Activated CD4-positive, CD25-positive, alpha-beta regulatory T cell (primary cell): ENCODE results near the gene ERC2.

Experiments
- DNase-seq, 4 experiments: peaks; one replicate each; lab custom pipeline; 2025; lab: John Stamatoyannopoulos, UW

The ERC2 gene

DNA sequence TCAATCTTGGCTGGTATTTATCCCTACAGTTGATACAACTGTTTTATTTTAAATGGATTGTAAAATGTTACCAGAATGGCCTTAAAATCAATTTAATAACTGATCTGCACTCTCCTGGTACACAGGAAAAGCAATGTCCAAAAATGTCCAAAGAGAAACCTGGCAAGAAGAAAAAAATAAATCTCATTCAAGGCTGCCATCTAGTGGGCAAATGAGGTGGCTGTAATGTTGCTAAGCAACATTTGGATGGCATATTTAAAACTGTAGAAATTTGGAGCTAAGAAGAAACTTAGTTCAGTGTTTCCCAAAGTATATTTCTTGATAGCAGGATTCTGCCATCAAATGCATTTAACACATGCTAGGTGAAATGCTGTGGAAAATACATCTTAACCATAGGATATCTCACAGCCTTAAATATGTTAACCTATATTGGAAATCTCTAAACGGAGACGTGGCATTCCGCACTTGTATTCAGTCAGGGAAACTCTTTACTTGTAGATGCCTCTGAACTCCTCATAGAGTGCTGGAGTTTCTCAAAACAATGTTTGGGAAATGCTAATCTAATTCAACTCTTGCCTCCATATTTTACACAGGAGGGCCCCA is 216.8 kb downstream of the ERC2 start:
- no peak for DNase-seq

DNA sequence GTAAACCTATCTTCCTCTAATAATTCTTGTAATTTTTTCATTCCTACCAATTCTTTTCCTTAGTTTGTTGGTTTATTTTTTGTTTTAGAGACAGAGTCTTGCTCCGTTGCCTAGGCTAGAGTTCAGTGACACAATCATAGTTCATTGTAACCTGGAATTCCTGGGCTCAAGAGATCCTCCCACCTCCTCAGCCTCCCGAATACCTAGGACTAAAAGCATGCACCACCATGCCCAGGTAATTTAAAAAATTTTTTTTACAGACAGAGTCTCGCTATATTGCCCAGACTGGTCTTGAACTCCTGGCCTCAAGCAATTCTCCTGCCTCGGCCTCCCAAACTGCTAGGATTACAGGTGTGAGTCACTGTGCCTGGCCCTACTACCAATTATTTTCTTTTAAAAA is 220.2 kb downstream of the ERC2 start:
- no peak for DNase-seq

DNA sequence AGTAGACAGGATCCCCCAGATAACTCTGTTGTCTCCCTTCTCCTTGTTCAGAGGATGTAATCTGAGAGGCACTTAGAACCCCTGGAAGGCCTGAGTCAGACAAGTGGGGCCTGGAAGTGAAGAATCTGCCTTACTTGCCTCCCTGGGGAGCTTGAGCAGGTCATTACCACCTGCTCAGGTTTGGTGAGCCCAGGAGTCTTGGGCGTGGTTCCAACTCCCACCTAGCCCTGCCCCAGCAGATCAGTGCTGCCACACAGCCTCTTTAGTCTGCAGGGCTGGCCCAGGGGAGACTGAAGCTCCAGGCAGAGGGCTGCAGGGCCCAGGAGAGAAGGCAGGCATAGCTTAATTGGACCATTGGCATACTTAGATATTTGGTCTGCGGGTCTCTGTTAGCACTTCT is 230.0 kb downstream of the ERC2 start:
- DNase-seq: no peak

DNA sequence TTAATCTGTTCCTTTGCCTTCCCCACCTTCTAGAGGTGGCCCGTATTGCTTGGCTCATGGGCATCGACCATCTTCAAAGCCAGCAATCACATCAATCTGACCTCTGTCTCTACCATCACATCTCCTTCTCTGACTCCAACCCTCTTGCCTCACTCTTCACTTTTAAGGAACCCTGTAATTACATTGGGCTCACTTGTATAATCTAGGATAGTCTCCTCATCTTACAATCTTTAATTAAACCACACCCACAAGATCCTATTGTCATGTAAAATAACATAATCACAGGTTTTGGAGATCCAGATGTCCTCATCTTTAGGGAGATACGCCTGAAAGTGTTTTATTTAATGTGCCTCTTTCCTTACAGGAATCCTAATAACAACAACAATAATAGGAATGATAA is 234.5 kb downstream of the ERC2 start:
- DNase-seq: no peak

DNA sequence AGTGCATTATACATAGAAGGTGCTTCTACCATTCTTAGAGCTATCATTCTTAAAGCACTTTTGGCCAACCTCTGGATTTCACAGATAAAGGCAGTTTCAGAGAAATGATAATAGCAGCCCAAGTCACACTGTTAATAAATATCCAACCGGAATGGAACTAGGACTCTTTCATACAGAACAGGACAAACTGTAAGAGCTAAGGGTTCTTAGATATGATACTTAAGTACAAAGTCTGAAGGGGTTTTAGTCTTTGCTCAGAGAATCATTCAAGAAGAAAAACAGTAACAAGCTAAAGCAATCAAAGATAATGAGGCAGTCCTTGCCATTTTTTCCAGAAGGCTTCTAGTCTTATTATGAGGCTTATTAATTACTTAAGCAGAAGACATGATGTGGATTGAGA is 239.0 kb downstream of the ERC2 start:
- DNase-seq: no peak

DNA sequence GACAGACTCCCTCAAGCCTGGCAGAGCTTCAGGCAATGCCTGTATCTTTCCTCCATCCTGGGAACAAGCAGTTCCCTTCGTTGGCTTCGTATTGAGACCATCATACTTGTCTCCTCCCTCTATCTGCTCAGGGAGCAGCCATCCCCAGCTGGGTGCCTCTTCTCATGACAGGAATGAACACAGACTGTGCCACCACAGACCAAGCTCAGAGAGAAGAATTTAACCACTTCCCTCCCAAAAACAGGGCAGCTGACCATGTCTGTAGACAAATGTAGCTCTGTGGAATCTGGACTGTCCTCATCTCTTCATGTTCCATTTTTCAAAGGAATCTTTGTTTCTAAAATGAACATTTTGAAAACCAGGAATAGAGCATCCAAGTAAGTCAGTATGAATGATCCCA is 245.4 kb downstream of the ERC2 start:
- no peak for DNase-seq

DNA sequence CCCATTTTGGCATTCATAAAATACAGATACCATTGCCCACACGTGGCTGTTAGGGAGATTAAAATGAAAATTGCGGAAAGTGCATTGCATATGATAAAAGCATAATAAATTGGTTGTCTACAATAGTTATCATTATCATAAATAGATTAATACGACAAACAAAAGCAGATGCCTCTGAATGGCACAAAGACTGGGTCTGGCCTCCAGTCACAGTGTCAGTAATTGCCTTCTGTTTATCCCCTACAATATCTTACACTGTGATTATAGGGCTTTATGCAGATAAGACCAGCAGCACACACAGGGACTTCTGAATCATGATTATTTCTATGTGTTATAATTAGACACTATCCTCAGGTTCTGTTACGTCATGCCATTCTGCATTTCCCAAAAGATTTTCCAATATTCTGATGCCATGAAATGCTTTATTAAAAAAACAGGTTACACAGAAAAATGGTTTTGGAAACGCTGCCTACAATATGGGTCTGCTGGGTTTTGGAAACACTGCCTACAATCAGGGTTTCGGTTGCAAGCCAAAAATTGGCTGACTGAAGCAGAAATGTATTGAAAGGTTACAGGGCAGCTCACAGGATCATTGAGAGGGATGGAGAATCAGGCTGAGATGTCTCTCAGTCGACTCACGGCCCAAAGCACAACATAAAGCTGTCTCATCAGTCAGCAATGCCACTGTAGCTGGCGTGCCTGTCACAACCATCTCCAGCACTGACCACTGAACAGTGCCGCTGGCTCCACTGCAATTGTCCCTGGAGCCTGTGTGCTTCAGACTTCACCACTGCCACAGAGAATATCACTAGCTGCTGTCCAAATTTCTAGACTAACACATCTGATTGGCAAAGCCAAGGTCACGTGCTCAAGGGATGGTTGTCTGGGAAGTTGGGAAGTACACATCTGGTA is 248.1 kb downstream of the ERC2 start:
- no peak for DNase-seq

DNA sequence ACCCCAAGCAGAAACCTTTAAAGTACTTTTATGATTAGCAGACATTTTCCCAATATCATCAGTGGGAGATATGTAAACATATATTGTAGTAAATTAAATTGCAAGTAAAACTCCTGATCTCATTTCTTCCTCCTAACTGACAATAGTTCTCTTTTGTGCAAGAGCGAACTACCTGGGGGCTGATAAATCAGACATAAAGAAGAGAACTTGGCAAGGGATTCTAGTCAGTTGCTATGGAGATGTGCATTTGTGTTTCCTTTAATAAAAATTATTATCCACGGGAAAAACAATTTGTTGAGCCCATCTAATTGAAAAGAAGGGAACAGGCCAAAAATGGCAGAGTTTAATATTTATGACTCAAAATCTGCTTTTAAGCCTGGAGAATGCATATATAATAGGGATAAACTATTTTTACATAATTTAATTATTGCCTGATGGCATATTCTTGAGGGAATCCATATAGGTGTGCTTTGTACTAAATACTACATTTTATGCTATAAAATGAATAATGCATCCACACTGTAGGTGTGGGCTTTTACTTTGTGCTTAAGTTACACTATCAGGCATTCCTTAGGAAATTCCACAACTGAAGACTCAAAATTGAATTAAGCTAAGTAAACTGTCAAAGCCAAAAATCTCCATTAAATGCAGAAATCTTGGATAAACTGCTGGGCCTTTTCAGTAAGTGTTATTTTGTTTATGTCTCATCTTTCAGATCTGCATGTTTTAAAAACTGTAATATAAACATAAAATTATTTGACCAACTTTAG is 258.1 kb downstream of the ERC2 start:
- DNase-seq: no peak

DNA sequence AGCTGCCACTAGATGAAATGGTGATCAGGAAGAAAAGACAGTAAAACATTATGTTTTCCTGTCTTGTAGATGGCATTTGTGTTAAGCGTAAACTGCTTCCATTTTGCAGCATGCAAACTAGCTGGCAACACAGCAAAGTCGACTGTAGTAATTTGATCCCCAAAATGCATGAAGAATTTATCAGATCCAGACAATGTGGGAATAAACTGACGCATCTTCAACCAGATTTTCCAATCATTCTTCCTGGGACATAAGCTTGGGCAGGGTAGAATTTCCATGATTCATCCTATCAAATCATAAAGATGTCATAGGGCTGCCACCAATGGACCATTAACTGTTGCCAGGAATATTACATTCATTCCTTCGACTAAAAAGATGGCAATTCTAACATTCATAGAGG is 260.3 kb downstream of the ERC2 start:
- DNase-seq: no peak

DNA sequence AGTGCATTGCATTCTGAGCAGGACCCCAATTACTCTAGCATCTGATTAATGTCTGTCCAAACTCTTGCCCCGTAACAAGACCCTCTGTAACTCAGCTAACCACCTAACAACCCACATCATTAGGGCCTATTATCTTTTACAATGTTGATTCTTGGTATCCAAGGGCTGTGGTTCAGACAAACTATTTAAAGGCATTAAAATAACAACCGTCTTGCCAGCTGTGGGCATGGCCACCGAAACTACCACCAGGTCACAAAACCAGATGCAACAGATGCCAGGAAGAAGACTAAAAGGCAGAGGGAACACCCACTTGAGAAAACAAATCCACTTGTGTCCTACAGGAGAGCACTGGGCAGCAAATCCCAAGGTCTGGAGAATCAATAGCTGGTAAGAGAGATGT is 262.9 kb downstream of the ERC2 start:
- no peak for DNase-seq

DNA sequence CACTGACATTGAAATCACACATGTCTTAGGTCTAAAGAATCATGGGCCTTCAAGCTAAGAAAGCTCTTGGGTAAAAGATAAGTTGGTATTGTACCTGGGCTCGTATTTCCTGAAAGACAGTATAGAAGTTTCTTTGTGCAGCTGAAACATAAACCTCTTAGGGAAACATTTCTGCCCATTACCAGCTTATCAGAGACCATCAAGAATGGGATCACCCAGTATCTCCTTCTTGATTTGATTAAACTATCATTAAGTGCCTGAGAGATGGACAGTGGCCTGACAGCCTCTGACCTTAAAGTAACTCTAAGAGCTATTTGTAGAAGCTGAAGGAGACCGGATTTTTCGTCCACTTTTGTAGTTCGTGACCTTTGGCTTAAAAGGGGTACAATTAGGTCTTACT is 265.3 kb downstream of the ERC2 start:
- no peak for DNase-seq

DNA sequence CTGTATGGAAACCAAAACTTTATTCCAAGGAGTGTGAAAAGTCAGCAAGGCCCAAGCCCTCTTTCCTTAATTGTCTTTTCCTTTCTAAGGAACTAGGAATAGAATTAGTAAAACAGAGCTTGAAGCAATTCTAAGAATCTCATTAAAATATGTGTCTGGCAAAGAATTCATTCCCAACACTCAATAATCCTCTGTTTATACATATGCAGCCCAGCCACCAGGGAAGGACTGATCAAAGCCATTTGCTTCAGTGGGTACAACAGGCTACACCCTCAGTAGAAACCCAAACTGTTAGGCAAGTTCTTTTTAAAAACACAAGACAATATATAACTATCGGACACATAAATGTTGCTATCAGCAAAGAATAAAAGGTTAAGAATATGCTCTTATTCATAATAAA is 266.9 kb downstream of the ERC2 start:
- no peak for DNase-seq

DNA sequence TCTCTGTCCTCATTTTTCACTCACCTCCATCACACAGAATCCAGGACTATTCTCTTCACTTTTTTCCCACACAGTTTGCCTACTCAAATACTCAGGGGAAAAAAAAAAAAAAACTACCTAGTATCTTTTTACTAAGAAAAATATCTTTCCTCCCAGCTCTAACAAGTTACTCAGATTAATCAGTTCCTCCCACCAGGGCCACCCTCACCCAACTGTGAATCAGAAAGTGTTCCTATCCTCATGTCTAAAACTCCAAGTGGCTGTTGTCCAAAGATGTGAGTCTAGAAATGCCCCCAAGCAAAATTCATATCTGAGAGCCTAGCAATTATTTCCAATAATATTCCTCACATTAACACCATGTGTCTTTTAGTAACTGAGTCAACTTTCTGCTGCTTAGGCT is 268.0 kb downstream of the ERC2 start:
- no peak for DNase-seq

DNA sequence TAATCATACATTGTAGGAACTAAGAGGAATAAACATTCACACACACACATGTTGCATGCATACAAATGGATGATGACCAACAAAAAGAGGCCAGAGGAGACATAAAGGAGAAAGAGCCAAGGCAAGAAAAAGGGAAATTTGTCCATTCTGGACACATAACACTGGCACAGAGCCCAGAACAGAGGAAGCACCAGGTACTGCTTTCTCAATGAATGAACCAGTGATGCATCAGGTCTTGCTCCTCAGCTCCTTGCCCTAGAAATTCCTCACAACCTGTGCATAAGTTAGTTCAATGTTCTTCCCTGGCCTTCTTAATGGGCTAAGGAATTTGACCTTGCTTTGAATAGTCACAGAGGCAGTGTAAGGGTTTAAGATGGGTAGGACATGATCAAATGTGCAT is 270.3 kb downstream of the ERC2 start:
- DNase-seq: no peak

DNA sequence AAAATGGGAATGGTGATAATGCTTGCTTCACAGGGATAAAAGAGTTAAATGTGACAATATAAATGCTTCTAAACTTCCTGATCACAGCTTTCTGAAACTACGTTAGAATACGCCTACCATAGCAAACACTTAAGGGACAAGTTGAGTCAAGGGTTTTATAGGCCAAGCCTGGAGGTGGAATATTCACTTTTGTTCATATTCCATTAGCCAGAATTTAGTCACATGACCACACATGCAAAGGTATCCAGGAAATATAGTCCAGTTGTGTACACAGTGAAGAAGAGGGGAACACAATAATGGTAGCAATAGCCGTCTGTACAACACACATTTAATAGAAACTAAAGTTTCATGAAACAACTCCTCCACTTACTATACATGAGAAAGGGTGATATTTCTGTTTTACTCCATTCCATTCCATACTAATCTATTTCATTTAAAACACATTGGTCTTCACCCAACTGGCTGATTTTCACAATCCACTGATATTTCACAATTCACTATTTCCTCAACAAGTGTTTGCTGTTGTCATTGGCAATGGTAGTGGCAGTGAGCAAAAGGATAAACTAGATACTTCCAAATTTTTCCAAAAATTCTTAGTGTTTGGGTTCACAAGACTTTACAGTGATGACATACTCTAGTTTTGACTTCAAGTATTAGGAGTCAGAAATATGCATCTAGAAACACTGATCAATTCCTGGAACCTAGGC is 270.9 kb downstream of the ERC2 start:
- DNase-seq: no peak

DNA sequence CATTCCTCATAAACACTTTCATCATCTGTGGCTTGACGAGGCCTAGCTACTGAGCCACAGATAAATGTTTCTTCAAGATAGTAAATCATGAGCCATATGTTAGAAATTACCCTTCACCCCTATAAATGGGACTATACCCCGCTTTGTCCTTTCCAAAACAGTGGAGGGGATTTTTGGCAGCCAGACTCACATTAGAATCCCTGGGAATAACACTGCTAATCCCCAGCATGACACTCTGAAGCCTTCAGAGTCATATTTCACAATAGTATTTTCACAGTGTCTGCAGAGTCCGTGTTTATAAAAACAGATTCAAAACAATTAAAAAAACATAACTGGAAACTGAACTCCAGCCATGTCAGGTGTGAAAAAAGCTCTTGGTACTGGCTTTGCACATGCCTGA is 271.6 kb downstream of the ERC2 start:
- DNase-seq: no peak

DNA sequence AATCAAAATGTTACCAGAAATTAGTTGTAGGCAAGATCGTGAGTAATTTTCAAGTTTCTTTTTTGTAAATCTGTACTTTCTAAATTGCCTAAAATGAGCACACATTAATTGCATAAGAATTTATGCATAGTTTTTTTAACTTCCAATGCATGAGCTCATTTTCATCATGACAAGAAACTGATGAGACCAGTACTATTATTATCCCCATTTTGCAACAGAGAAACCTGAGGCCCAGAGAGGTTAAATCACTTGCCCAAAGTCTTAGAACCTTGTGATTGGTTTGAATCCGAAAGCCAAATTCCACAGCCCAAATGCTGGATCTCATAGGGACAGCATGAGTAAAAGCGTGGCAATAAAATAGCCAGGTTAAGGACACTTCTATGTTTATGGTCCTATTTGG is 274.7 kb downstream of the ERC2 start:
- DNase-seq: no peak

DNA sequence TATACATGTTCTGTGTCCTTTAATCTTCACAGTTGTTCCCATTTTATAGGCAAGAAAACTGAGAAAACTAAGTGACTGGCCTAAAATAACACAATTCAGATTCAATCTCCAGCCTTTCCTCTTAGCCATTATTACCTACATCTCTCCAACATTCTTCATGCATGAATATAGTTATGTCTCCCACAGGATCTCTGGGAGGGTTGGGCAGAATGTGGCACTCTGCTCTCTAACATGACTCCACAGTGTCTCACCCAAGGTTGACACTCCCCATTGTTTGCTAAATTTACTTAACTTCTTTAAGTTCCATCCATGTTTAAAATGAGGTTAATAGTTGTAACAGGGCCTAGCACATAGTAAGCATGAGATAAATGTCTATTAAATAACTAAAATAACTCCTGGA is 276.3 kb downstream of the ERC2 start:
- no peak for DNase-seq

DNA sequence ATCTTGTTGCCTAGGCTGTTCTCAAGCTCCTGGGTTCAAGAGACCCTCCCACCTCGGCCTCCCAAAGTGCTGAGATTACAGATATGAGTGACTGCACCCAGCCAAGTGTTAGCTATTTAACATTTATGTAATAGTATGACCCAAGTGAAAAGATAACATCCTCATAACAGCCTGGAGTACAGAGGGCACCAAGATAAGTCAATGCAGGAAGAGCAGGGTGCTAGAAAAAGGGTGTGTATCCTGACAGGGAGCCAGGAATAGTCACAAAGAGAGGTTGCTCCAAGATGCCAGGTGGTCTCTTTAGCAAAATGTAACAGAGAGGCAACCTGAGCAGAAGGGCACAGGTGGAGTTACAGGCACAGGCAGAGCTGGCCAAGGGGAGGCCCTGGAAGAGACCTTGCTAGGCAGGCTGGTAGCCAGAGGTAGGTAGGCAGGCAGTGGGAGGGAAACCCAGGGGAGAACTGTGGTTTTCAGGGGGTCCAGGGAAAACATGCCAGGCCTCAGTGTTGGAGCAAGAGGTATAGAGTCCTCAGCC is 277.4 kb downstream of the ERC2 start:
- no peak for DNase-seq

DNA sequence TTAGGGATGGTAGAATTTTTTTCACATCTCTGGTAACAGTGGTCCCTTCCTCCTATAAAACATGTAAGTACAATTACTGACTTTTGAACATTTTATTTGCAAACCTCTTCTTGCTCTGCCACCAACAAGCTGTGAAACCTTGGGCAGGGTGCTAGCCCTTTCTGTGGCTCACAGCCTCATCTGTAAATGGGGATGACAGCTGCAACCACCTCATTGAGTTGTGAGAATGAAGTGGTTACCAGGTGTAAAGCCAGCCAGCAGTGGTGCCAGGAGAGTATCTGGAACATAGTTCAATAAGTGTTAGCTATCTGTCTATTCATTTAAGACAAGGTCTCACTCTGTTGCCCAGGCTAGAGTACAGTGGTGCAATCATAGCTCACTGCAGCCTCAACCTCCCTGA is 278.1 kb downstream of the ERC2 start:
- DNase-seq: no peak

DNA sequence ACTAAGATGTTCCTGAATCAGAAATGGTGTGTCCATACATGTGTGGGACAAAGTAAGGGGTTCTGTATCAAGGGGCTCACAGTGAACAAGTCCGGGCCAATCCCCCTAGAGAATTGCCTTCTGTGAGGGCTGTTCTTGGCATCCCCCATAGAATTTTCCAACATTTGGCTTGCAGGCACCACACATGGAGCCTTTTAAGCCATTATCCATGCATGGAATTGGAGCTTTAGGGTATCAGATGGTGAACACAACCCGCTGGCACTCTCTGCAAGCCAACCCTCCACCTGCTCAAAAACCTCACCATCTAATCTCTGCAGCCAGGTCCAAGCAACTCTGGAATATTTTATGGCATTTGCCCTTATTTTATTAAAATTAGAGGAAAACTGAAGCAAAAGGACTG is 278.7 kb downstream of the ERC2 start:
- DNase-seq: no peak

DNA sequence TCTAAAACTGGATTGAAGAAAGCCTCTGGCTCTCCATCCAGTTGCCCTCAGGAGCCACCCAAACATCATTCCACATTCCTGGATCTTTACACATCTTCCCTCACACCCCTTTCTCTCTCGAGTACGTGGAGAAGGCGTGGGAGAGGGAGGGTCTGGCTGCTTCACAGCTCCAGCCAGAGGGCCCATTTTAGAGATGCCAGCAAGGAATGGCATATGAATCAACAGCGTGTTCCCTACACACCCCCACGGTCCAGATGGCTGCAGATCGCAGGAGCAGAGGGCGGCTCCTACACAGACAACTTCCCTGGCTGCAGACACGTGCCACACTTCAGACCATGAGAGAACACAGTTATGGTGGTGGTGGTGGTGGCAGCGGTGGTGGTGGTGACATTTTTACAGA is 280.1 kb downstream of the ERC2 start:
- DNase-seq: no peak
